GM12864 (cell line): ENCODE measurements around the gene KRT76.

Experiments
- DNase-seq: peaks from one replicate; pipeline ENCODE4 v3.0.0-alpha.2; 2011; ENCODE audit warnings: low read depth
- H3K4me3 ChIP-seq: 2 replicates; pipeline ENCODE4 v1.5.1; 2011; ENCODE audit warnings: mild to moderate bottlenecking, low read depth, low read length, control low read depth
- TF ChIP-seq, protein P1 (sequence below): IDR thresholded peaks from 2 replicates; pipeline ENCODE4 v1.5.1; 2011; ENCODE audit warnings: low read depth, mild to moderate bottlenecking, moderate library complexity, low read length, control low read depth, inconsistent platforms; ENCODE audit errors: missing control alignments

Gene KRT76

DNA sequence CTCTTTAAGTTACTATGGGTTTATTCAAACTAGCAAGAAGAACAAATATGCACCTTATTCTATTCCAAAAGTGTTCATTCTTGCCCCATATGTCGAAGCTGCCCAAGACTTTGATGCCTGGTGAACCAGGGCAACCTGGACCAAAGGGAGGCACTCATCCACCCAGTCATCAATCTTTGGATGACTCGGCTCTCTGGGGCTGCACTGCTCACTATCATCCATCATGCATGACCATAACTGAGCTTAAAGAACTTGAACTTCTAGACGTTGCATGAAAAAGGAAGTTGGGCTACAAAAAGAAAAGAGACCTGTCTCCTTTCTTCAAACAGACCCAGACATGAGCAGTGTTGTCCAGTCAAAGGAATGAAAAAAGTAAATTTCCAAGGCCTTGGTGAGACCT is 35.6 kb upstream of the KRT76 start:
- no peak for DNase-seq
- no peak overlapping the region for H3K4me3 ChIP-seq
- TF ChIP-seq, protein P1, sequence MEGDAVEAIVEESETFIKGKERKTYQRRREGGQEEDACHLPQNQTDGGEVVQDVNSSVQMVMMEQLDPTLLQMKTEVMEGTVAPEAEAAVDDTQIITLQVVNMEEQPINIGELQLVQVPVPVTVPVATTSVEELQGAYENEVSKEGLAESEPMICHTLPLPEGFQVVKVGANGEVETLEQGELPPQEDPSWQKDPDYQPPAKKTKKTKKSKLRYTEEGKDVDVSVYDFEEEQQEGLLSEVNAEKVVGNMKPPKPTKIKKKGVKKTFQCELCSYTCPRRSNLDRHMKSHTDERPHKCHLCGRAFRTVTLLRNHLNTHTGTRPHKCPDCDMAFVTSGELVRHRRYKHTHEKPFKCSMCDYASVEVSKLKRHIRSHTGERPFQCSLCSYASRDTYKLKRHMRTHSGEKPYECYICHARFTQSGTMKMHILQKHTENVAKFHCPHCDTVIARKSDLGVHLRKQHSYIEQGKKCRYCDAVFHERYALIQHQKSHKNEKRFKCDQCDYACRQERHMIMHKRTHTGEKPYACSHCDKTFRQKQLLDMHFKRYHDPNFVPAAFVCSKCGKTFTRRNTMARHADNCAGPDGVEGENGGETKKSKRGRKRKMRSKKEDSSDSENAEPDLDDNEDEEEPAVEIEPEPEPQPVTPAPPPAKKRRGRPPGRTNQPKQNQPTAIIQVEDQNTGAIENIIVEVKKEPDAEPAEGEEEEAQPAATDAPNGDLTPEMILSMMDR, result no peak

DNA sequence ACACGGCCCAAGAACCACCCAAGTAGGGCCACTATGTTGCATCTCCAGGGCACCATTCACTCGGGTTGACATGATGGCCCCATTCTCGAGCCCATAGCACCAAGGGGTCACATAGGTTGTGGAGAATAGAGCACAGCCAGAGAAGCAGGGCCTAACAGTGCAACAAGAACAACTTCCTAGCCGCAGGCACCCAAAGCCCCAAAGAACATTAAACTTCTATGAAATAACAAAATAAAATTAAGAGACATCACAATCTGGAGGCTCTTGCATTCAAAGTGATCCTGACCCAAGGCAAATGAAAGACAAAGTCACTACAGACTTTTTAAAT is 34.9 kb upstream of the KRT76 start:
- DNase-seq, result no peak
- TF ChIP-seq, protein P1, result no peak
- no peak overlapping the region for H3K4me3 ChIP-seq

DNA sequence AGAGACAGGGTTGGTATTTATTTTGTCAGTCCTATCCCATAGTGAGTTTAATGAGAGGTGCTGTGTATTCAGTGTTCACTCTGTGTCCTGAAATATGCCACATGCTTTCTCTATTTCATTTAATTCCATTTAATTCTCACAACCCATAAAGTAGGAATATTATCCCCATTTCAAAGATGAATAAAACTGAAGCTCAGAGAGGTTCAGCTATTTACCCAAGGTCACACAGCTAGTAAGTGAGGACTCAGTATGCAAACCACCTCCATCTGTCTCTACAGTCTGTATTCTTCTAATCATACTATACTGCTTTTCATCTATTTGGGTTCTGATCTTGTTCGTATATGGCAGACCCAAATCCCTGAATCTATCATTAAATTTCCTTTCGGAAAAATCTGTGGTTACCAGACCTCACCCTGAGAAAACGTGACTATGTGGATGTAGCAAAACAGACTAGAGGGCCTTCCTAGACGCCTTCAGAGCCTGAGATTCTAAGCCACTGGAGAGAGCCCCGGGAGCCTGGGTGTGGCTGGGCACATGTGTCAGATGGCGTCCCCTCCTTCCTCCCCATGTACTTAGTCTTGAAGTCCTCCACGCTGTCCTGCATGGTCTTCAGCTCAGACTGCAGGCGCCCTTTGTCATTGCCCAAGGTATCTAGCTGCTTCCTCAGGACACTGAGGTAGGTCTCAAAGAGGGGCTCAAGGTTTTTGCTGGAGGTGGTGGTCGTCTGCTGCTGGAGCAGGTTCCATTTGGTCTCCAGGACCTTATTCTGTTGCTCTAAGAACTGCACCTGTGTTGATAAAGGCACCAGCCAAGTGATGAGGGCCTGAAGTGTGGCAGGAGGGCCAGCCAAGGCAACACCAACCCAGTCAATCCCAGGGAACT is 34.3 kb upstream of the KRT76 start:
- no peak for DNase-seq
- TF ChIP-seq, protein P1, result no peak
- H3K4me3 ChIP-seq, result no peak overlapping the region

DNA sequence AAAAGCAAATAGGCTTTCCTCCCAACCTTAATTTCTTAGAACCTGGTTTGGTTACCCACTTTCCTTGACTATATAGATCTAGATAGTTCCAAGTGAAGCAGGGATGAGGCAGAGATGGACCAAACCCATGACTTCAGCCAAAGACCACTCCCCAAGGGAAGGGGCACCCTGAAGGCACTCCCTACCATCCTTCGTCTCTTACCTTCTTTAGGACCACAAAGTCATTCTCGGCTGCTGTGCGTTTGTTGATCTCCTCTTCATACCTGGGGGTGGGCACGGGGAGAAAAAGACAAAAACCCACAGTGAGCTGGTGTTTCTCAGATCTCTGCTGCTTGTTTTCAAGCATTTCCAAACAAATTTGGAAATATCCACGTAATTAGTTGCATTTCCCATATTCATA is 33.4 kb upstream of the KRT76 start:
- no peak for DNase-seq
- H3K4me3 ChIP-seq, result no peak overlapping the region
- TF ChIP-seq, protein P1, result no peak

DNA sequence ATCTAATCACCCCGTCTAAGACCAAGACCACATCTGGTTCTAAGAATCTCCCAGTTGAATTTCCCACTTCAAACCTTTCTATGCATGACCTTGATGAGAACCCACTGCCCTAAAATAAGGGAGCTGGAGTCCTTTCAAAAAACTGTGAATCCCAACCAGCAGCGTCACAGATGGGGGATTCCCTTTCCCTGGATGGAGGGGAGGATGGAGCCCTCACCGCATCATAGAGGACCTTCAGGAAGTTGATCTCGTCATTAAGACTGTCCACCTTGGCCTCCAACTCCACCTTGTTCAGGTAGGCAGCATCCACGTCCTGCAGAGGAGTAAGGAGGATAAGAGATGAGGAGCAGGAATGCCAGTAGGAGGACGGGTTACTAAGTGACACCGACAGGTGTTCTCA is 32.0 kb upstream of the KRT76 start:
- H3K4me3 ChIP-seq, result no peak overlapping the region
- TF ChIP-seq, protein P1, result no peak
- DNase-seq, result no peak

DNA sequence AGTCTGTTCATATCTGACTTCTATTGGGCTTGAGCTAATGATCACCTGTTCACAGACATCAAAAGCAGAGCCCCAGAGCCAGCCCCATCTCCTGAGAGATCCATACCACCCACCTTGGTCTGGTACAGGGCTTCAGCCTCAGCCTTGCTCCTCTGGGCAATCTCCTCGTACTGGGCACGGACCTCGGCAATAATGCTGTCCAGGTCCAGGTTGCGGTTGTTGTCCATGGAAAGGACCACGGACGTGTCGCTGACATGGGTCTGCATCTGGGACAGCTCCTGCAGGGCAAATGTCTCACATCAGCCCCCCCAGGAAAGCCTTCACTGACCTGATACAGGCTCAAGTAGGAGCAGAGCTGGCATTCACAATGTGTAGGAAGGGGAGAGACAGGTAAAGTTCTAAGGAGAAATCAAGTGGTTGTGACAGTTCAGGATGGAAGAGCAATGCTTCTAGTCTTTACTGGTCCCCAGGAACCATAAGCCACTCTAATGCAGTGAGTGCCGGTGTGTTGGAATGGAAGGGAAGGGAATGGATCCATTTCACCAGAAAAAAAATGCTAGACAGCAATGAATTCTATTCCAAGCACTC is 31.5 kb upstream of the KRT76 start:
- no peak for DNase-seq
- TF ChIP-seq, protein P1, result no peak
- H3K4me3 ChIP-seq, result no peak overlapping the region
